ENCODE results near the gene SLC37A3.
"Not testable (repeated sequence)": the region's sequence is repeated elsewhere in the genome, so short reads cannot be mapped to it uniquely, and the experiment has no call there.

The SLC37A3 gene

DNA sequence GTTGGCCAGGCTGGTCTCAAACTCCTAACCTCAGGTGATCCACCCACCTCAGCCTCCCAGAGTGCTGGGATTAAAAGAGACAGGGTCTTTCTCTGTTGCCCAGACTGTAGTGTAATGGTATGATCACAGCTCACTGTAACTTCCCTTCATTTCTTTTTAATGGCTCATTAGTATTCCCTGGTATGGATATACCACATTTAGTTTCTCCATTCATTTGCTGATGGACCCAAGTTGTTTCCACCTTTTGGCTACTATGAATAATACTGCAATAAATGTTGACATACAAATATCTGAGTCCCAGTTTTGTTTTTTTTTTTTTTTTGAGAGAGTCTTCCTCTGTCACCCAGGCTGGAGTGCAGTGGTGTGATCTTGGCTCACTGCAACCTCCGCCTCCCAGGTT lies 59.4 kb downstream of the SLC37A3 start:
- not testable (repeated sequence) for H2AFZ ChIP-seq (ENCODE audit: low read depth, low read length); H3K9me3 ChIP-seq (ENCODE audit: control insufficient read depth, low read length); DNase-seq; H3K9ac ChIP-seq (ENCODE audit: low read length); H3K4me1 ChIP-seq (ENCODE audit: control insufficient read depth, insufficient read depth, low read depth, low read length); H3K23ac ChIP-seq (ENCODE audit: low read length in 2 of 2); H3K18ac ChIP-seq (ENCODE audit: low read depth in 1 of 2, low read length in 2 of 2); H3K4me3 ChIP-seq (ENCODE audit: insufficient read depth in 1 of 2, low read depth in 1 of 2, low read length in 2 of 2); H3K4me2 ChIP-seq (ENCODE audit: low read length, poor library complexity, severe bottlenecking); H2BK12ac ChIP-seq (ENCODE audit: low read length in 2 of 2); H4K91ac ChIP-seq (ENCODE audit: low read length); H2BK15ac ChIP-seq (ENCODE audit: low read depth, poor library complexity, severe bottlenecking); H3K4ac ChIP-seq (ENCODE audit: low read depth in 1 of 2, low read length in 2 of 2); H3K27ac ChIP-seq (ENCODE audit: low read length, poor library complexity, severe bottlenecking); H3K14ac ChIP-seq (ENCODE audit: low read length in 2 of 2); H2AK5ac ChIP-seq (ENCODE audit: low read length, severe bottlenecking); H4K8ac ChIP-seq (ENCODE audit: low read length); H2BK120ac ChIP-seq (ENCODE audit: low read depth, low read length); H3K27me3 ChIP-seq (ENCODE audit: control insufficient read depth in 1 of 2, insufficient read depth in 1 of 2, low read length in 2 of 2); H2BK5ac ChIP-seq (ENCODE audit: low read depth, low read length, poor library complexity, severe bottlenecking)
- Histone ChIP-seq H3K79me1 (replicated peaks; ENCODE audit: low read length, poor library complexity, severe bottlenecking) (peaks cover 15% of the 10 kb centered on the region), H3K36me3 (ENCODE audit: control insufficient read depth in 1 of 2, insufficient read depth in 2 of 2, low read depth in 1 of 2, low read length in 2 of 2) (peaks cover 32 to 67% of the 10 kb centered on the region in 2 experiments)
- 100% methylated on average over 1 of the region's 1 CpG for WGBS

DNA sequence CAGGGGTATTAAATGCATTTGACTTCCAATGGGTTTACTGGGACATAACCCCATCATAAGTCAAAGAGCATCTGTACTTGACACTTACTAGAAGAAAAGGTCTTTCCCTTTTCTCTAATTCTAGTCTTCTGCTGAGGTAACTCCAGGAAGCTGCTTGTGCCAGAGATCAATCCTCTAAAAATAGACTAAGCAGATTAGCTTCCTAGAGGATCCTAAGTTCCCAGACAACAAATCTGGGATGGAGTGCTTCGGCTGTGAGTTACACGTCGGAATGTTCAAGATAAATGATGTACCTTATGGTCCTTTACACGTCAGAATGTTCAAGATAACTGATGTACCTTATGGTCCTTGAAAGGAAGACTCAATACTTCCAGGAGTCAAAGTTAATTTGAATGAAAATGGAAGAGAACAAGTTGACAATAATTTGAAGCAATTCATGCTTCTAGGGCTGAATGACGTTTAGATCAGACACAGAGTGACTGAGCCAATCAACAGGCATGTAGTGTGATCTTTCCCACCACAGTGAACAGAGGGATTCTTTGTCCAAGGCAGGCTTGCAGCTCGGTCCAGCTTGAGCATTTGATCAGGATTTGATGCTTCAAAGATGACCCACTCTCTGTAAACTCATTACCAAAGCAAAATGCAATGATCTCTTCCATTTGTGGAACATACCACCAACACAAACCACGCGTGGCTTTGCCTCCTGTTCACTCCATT lies 63.8 kb downstream of the SLC37A3 start:
- 95% methylated on average over 8 of the region's 8 CpGs for WGBS
- no peak overlapping the region for H3K4me2 ChIP-seq (ENCODE audit: low read length, poor library complexity, severe bottlenecking)
- no peak overlapping the region for H3K9ac ChIP-seq (ENCODE audit: low read length)
- H3K23ac ChIP-seq (ENCODE audit: low read length in 2 of 2) = no peak overlapping the region
- no peak overlapping the region for H2AK5ac ChIP-seq (ENCODE audit: low read length, severe bottlenecking)
- H3K4ac ChIP-seq (ENCODE audit: low read depth in 1 of 2, low read length in 2 of 2) = no peak overlapping the region
- H3K27ac ChIP-seq (ENCODE audit: low read length, poor library complexity, severe bottlenecking) = no peak overlapping the region
- no peak overlapping the region for H3K18ac ChIP-seq (ENCODE audit: low read depth in 1 of 2, low read length in 2 of 2)
- peaks cover 20 to 41% of the 10 kb centered on the region in 2 experiments for H3K36me3 ChIP-seq (ENCODE audit: control insufficient read depth in 1 of 2, insufficient read depth in 2 of 2, low read depth in 1 of 2, low read length in 2 of 2)
- no peak for DNase-seq
- no peaks in the 10 kb centered on the region for H3K9me3 ChIP-seq (ENCODE audit: control insufficient read depth, low read length)
- no peak overlapping the region for H3K14ac ChIP-seq (ENCODE audit: low read length in 2 of 2)
- no peaks in the 10 kb centered on the region for H3K27me3 ChIP-seq (ENCODE audit: control insufficient read depth in 1 of 2, insufficient read depth in 1 of 2, low read length in 2 of 2)
- H4K8ac ChIP-seq (ENCODE audit: low read length) = no peak overlapping the region
- H3K4me3 ChIP-seq (ENCODE audit: insufficient read depth in 1 of 2, low read depth in 1 of 2, low read length in 2 of 2) = no peak overlapping the region
- no peak overlapping the region for H2BK12ac ChIP-seq (ENCODE audit: low read length in 2 of 2)
- no peak overlapping the region for H2AFZ ChIP-seq (ENCODE audit: low read depth, low read length)
- no peaks in the 10 kb centered on the region for H3K4me1 ChIP-seq (ENCODE audit: control insufficient read depth, insufficient read depth, low read depth, low read length)
- H2BK15ac ChIP-seq (ENCODE audit: low read depth, poor library complexity, severe bottlenecking) = no peak overlapping the region
- H2BK120ac ChIP-seq (ENCODE audit: low read depth, low read length) = no peak overlapping the region
- peaks cover 4% of the 10 kb centered on the region for H3K79me1 ChIP-seq (replicated peaks; ENCODE audit: low read length, poor library complexity, severe bottlenecking)
- H2BK5ac ChIP-seq (ENCODE audit: low read depth, low read length, poor library complexity, severe bottlenecking) = no peak overlapping the region
- H4K91ac ChIP-seq (ENCODE audit: low read length) = no peak overlapping the region

DNA sequence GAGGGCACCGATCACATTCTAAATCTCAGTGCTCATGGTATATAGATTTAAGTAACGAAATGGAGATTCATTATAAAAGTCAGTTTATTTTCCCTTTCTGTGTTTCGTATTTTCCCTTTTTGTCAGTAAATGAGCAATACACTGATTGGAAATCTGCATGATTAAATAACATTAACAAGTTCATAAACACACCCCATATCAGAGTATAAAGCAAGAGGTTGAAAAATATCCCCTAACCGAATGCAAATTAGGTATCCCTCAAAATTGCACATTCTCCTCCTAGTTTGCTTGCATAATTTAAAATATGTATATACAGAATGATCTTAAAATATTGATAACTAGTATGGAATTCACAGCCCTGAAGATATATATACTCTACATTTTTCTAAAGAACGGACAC lies 64.6 kb downstream of the SLC37A3 start:
- Histone ChIP-seq H3K36me3 (ENCODE audit: control insufficient read depth in 1 of 2, insufficient read depth in 2 of 2, low read depth in 1 of 2, low read length in 2 of 2) (peaks cover 20 to 41% of the 10 kb centered on the region in 2 experiments), H2BK5ac (ENCODE audit: low read depth, low read length, poor library complexity, severe bottlenecking) (no peak overlapping the region), H3K27ac (ENCODE audit: low read length, poor library complexity, severe bottlenecking) (no peak overlapping the region), H2BK15ac (ENCODE audit: low read depth, poor library complexity, severe bottlenecking) (no peak overlapping the region), H4K91ac (ENCODE audit: low read length) (no peak overlapping the region), H3K4me1 (ENCODE audit: control insufficient read depth, insufficient read depth, low read depth, low read length) (no peaks in the 10 kb centered on the region), H3K27me3 (ENCODE audit: control insufficient read depth in 1 of 2, insufficient read depth in 1 of 2, low read length in 2 of 2) (no peaks in the 10 kb centered on the region), H3K9me3 (ENCODE audit: control insufficient read depth, low read length) (no peaks in the 10 kb centered on the region), H3K23ac (ENCODE audit: low read length in 2 of 2) (no peak overlapping the region), H3K79me1 (replicated peaks; ENCODE audit: low read length, poor library complexity, severe bottlenecking) (peaks cover 4% of the 10 kb centered on the region), H3K9ac (ENCODE audit: low read length) (no peak overlapping the region), H4K8ac (ENCODE audit: low read length) (no peak overlapping the region), H2BK120ac (ENCODE audit: low read depth, low read length) (no peak overlapping the region), H3K4me2 (ENCODE audit: low read length, poor library complexity, severe bottlenecking) (no peak overlapping the region), H2AK5ac (ENCODE audit: low read length, severe bottlenecking) (no peak overlapping the region), H3K18ac (ENCODE audit: low read depth in 1 of 2, low read length in 2 of 2) (no peak overlapping the region), H2AFZ (ENCODE audit: low read depth, low read length) (no peak overlapping the region), H2BK12ac (ENCODE audit: low read length in 2 of 2) (no peak overlapping the region), H3K14ac (ENCODE audit: low read length in 2 of 2) (no peak overlapping the region), H3K4me3 (ENCODE audit: insufficient read depth in 1 of 2, low read depth in 1 of 2, low read length in 2 of 2) (no peak overlapping the region), H3K4ac (ENCODE audit: low read depth in 1 of 2, low read length in 2 of 2) (no peak overlapping the region)
- DNase-seq = no peak
- WGBS = 100% methylated on average over 1 of the region's 5 CpGs

DNA sequence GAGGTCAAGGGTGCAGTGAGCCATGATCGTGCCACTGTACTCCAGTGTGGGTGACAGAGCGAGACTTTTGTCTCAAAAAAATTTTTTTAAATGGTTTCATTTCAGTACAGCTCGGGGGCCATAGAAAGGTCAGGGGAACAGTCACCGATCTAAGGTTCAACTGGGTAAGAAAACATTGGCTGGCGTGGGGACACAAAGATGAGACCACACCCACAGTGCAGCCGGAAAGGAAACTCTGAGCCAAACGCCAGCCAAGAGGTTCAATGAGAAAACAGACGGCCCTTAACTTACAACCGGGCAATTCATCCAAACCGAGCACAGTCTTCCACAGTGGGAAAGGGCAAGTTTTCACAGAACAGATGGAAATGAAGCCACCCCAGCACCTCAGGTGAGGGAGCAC lies 65.1 kb downstream of the SLC37A3 start:
- DNase-seq = no peak
- Histone ChIP-seq H3K9me3 (ENCODE audit: control insufficient read depth, low read length) (no peaks in the 10 kb centered on the region), H3K4me2 (ENCODE audit: low read length, poor library complexity, severe bottlenecking) (no peak overlapping the region), H3K18ac (ENCODE audit: low read depth in 1 of 2, low read length in 2 of 2) (no peak overlapping the region), H3K36me3 (ENCODE audit: control insufficient read depth in 1 of 2, insufficient read depth in 2 of 2, low read depth in 1 of 2, low read length in 2 of 2) (peaks cover 20 to 39% of the 10 kb centered on the region in 2 experiments), H2AK5ac (ENCODE audit: low read length, severe bottlenecking) (no peak overlapping the region), H2BK12ac (ENCODE audit: low read length in 2 of 2) (no peak overlapping the region), H3K27me3 (ENCODE audit: control insufficient read depth in 1 of 2, insufficient read depth in 1 of 2, low read length in 2 of 2) (no peaks in the 10 kb centered on the region), H3K4me3 (ENCODE audit: insufficient read depth in 1 of 2, low read depth in 1 of 2, low read length in 2 of 2) (no peak overlapping the region), H2BK5ac (ENCODE audit: low read depth, low read length, poor library complexity, severe bottlenecking) (no peak overlapping the region), H2BK15ac (ENCODE audit: low read depth, poor library complexity, severe bottlenecking) (no peak overlapping the region), H4K91ac (ENCODE audit: low read length) (no peak overlapping the region), H3K27ac (ENCODE audit: low read length, poor library complexity, severe bottlenecking) (no peak overlapping the region), H3K9ac (ENCODE audit: low read length) (no peak overlapping the region), H3K23ac (ENCODE audit: low read length in 2 of 2) (no peak overlapping the region), H4K8ac (ENCODE audit: low read length) (no peak overlapping the region), H3K4ac (ENCODE audit: low read depth in 1 of 2, low read length in 2 of 2) (no peak overlapping the region), H3K4me1 (ENCODE audit: control insufficient read depth, insufficient read depth, low read depth, low read length) (no peaks in the 10 kb centered on the region), H2BK120ac (ENCODE audit: low read depth, low read length) (no peak overlapping the region), H3K79me1 (replicated peaks; ENCODE audit: low read length, poor library complexity, severe bottlenecking) (peaks cover 4% of the 10 kb centered on the region), H3K14ac (ENCODE audit: low read length in 2 of 2) (no peak overlapping the region), H2AFZ (ENCODE audit: low read depth, low read length) (no peak overlapping the region)
- WGBS = 91% methylated on average over 10 of the region's 10 CpGs

Data from mesenchymal stem cell (in vitro differentiated cells and primary cell).